Measurements from ENCODE around the gene GANAB.
"Not testable (repeated sequence)": the region's sequence is repeated elsewhere in the genome, so short reads cannot be mapped to it uniquely, and the experiment has no call there.

GRCh38 chr11:62585356-62585755 is 61.1 kb downstream of the GANAB start:
- not testable (repeated sequence) for TF ChIP-seq CTCF (conservative IDR thresholded peaks at IDR 0.05; ENCODE audit: low read depth, low read length); EZH2 (IDR thresholded peaks at IDR 0.05; ENCODE audit: borderline replicate concordance, low read depth, low read length, poor library complexity, severe bottlenecking)

Measured in A673 (cell line).